Adrenal gland (tissue), 5 donors: ENCODE data around the gene CSTF3.

ENCODE experiments used
- POLR2A ChIP-seq, 2 donors: fragments of 450-650 bp; IDR thresholded peaks; one replicate each; pipeline ENCODE4 v1.6.1; 2017; ENCODE audit warnings: antibody characterized with exemption in 2 of 2, mild to moderate bottlenecking in 2 of 2, moderate library complexity in 1 of 2
- TF ChIP-seq, protein P1 (sequence below), 6 experiments: fragments of 450-650 bp in 4 of 6; fragments of 200-600 bp in 2 of 6; sonication (generic) in 1 of 6; IDR thresholded peaks; 1 replicate in 5 of 6; 2 replicates in 1 of 6; pipeline versions ENCODE4 v1.5.1 to v1.8.0; 2016 to 2021; ENCODE audit warnings: antibody characterized with exemption in 6 of 6, mild to moderate bottlenecking in 2 of 6, moderate library complexity in 1 of 6
- donor health status: DM: no; HTN: no; CAD: no.

DNA sequence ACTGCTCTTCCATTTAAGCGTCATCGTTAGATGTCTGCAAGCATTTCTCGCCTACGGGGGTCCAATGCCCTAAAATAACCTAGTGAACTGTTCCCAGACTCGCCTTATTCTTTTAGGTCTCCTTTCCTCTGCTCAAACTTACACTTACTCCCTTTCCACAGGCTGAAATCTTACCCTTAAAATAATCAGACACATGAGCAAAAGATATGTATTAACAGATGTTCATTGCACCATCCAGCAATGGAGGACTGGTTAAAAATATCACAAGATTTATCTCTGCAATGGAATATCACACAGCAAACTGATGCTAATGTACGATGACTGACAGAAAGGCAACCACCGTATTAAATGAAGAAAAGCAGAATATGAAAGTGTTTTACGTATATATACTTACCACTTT lies 1.6 kb upstream of the CSTF3 start:
- no peak for TF ChIP-seq POLR2A (IDR thresholded peaks at IDR 0.05)
- TF ChIP-seq, protein P1, sequence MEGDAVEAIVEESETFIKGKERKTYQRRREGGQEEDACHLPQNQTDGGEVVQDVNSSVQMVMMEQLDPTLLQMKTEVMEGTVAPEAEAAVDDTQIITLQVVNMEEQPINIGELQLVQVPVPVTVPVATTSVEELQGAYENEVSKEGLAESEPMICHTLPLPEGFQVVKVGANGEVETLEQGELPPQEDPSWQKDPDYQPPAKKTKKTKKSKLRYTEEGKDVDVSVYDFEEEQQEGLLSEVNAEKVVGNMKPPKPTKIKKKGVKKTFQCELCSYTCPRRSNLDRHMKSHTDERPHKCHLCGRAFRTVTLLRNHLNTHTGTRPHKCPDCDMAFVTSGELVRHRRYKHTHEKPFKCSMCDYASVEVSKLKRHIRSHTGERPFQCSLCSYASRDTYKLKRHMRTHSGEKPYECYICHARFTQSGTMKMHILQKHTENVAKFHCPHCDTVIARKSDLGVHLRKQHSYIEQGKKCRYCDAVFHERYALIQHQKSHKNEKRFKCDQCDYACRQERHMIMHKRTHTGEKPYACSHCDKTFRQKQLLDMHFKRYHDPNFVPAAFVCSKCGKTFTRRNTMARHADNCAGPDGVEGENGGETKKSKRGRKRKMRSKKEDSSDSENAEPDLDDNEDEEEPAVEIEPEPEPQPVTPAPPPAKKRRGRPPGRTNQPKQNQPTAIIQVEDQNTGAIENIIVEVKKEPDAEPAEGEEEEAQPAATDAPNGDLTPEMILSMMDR (IDR thresholded peaks at IDR 0.05): no peak
